Glutamatergic neuron (in vitro differentiated cells): ENCODE results near the gene LCMT1. TPM values are rescaled to one million over a fixed set of nuclear protein-coding genes. Genes with fewer than 3 reads are reported as not detected.

ENCODE experiments used
- DNase-seq: peaks from one replicate; pipeline ENCODE4 v3.0.0; 2022
- H3K27ac Mint-ChIP-seq: one replicate; pipeline ENCODE4 v1.8.0; 2020; ENCODE audit warnings: mild to moderate bottlenecking, mixed read lengths, inconsistent platforms; ENCODE audit not compliant: unreplicated experiment
- H3K27me3 Mint-ChIP-seq: one replicate; pipeline ENCODE4 v1.8.0; 2020; ENCODE audit warnings: mild to moderate bottlenecking, moderate library complexity, mixed read lengths, inconsistent platforms; ENCODE audit not compliant: unreplicated experiment
- H3K36me3 Mint-ChIP-seq: one replicate; pipeline ENCODE4 v1.8.0; 2020; ENCODE audit warnings: mild to moderate bottlenecking, mixed read lengths, inconsistent platforms; ENCODE audit not compliant: unreplicated experiment
- H3K4me1 Mint-ChIP-seq: one replicate; pipeline ENCODE4 v1.8.0; 2020; ENCODE audit warnings: mild to moderate bottlenecking, low read depth, mixed read lengths, inconsistent platforms; ENCODE audit not compliant: unreplicated experiment
- H3K4me3 Mint-ChIP-seq: one replicate; pipeline ENCODE4 v1.8.0; 2020; ENCODE audit warnings: mild to moderate bottlenecking, mixed read lengths, inconsistent platforms; ENCODE audit not compliant: unreplicated experiment
- H3K9me3 Mint-ChIP-seq: one replicate; pipeline ENCODE4 v1.8.0; 2020; ENCODE audit warnings: mild to moderate bottlenecking, moderate library complexity, mixed read lengths, inconsistent platforms; ENCODE audit not compliant: unreplicated experiment
- total RNA-seq: library from RNA; stranded (reverse); fragmentation: NEBNext Ultra II Directional; extraction: Animal tissue kit (Norgen Biotek cat#: 25700); gene quantifications from one replicate; pipeline ENCODE4 v1.2.1, GENCODE V29; 2021; ENCODE audit not compliant: unreplicated experiment
- TF ChIP-seq, protein P1 (sequence below): fragments of 200-600 bp; sonication (generic); IDR thresholded peaks from one replicate; pipeline ENCODE4 v1.5.0; 2021; ENCODE audit not compliant: partially characterized antibody, unreplicated experiment

The LCMT1 gene
- total RNA-seq, 1 donor from 2014 or later, result 67.6 TPM

DNA sequence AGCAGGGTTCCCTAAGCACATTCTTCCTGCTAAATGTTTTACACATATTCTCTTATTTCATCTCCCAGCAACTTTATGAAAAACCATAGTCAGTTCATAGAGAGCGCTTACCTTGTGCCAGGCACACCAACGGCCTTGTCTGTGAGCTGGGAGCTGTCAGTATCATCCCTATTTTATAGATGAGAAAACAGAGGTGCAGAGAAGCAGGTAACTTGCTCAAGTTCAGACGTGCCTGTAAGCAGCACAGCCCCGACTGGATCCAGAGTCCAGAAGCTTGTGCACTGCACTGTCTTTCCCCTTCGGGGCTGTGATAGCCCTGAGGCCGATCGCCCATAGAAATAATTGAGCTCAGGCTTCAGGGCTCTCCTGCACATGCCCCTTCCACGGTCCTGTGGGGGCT, 111.4 kb downstream of the LCMT1 start:
- Mint-ChIP-seq H3K27me3 (no peaks in the 10 kb centered on the region), H3K9me3 (no peaks in the 10 kb centered on the region), H3K27ac (no peak overlapping the region), H3K36me3 (no peaks in the 10 kb centered on the region), H3K4me1 (no peaks in the 10 kb centered on the region), H3K4me3 (no peak overlapping the region)
- TF ChIP-seq, protein P1, sequence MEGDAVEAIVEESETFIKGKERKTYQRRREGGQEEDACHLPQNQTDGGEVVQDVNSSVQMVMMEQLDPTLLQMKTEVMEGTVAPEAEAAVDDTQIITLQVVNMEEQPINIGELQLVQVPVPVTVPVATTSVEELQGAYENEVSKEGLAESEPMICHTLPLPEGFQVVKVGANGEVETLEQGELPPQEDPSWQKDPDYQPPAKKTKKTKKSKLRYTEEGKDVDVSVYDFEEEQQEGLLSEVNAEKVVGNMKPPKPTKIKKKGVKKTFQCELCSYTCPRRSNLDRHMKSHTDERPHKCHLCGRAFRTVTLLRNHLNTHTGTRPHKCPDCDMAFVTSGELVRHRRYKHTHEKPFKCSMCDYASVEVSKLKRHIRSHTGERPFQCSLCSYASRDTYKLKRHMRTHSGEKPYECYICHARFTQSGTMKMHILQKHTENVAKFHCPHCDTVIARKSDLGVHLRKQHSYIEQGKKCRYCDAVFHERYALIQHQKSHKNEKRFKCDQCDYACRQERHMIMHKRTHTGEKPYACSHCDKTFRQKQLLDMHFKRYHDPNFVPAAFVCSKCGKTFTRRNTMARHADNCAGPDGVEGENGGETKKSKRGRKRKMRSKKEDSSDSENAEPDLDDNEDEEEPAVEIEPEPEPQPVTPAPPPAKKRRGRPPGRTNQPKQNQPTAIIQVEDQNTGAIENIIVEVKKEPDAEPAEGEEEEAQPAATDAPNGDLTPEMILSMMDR, result no peak
- no peak for DNase-seq

DNA sequence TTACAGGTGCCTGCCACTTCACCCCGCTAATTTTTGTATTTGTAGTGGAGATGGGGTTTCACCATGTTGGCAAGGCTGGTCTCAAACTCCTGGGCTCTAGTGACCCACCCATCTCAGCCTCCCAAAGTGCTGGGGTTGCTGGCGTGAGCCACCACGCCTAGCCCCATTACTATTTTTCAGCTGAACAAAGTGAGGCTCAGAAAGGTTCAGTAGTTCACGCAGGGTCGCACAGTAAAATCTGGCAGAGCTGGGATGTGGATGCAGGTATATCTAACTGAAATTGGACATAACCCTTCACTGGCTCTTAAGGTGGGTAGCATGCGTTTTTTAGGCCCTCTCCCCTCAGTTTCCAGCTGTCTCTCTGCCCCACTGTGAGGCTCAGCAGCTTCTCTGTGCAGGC, 112.4 kb downstream of the LCMT1 start:
- DNase-seq, result no peak
- no peaks in the 10 kb centered on the region for H3K4me1 Mint-ChIP-seq
- H3K27ac Mint-ChIP-seq, result no peak overlapping the region
- H3K4me3 Mint-ChIP-seq, result no peak overlapping the region
- TF ChIP-seq, protein P1, result no peak
- H3K36me3 Mint-ChIP-seq, result no peaks in the 10 kb centered on the region
- H3K27me3 Mint-ChIP-seq, result no peaks in the 10 kb centered on the region
- H3K9me3 Mint-ChIP-seq, result no peaks in the 10 kb centered on the region

DNA sequence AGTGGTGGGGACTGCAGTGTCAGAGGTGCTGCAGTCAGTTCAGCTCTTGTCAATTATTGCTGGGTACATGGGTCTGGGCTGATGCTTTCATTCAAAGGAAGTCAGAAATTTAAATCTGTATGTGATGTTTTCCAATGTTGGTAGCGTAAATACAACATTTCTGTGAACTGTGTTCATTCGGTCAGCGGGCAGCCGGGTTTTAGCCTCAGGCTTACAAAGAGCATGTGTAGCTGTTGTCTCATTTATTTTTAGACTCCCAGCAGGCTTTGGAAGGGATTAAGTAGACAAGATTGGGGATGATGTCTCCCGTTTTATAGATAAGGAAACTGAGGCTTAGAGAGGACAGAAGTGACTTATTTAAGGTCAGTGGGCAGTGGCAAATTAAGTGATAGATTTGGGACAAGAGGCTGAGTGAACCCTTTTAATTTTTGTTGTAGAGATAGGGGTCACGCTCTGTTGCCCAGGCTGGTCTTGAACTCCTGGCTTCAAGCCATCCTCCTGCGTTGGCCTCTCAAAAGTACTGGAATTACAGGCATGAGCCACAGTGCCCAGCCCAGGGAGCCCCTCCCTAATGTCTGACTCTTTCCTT, 113.3 kb downstream of the LCMT1 start:
- Mint-ChIP-seq H3K4me1 (no peaks in the 10 kb centered on the region), H3K27me3 (no peaks in the 10 kb centered on the region), H3K4me3 (no peak overlapping the region), H3K9me3 (no peaks in the 10 kb centered on the region), H3K36me3 (no peaks in the 10 kb centered on the region), H3K27ac (no peak overlapping the region)
- TF ChIP-seq, protein P1, result no peak
- no peak for DNase-seq

Other genes starting within 250 kb of the LCMT1 start
- 89.9 TPM for gene ARHGAP17, start 96.4 kb upstream of the LCMT1 start, total RNA-seq
- not detected for gene AQP8, start 105.2 kb downstream of the LCMT1 start, total RNA-seq
- gene ZKSCAN2, start 146.1 kb downstream of the LCMT1 start, total RNA-seq, result 16.6 TPM